OCI-M1 (cell line): ENCODE data around the gene HYAL3.
A peak's percentile ranks its signal among the peaks of the same experiment; 100 is the strongest.
"Not testable (repeated sequence)": the region's sequence is repeated elsewhere in the genome, so short reads cannot be mapped to it uniquely, and the experiment has no call there.

Experiments used
- DNase-seq: peaks from one replicate; lab custom pipeline; 2025; lab: John Stamatoyannopoulos, UW

HYAL3 gene

DNA sequence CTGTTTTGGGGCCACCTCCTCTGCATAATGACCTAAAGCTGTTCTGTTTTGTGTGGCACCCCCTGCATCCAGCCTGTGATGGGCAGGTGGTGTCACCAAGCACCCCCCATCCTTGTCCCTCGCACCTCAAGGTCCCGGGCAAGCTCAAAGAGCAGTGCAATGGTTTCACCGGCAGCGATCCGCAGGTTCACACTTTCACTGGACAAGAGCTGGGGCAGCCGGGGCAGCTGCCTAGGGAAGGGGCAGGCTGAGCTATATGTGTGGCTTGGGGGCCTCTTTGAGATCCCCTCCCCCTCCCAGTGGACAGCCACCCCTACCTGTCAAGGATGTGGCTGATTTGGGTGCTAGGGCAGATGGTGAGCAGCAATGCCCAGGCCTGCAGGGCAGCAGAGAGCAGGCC lies 10.1 kb downstream of the HYAL3 start:
- DNase-seq = no peak

DNA sequence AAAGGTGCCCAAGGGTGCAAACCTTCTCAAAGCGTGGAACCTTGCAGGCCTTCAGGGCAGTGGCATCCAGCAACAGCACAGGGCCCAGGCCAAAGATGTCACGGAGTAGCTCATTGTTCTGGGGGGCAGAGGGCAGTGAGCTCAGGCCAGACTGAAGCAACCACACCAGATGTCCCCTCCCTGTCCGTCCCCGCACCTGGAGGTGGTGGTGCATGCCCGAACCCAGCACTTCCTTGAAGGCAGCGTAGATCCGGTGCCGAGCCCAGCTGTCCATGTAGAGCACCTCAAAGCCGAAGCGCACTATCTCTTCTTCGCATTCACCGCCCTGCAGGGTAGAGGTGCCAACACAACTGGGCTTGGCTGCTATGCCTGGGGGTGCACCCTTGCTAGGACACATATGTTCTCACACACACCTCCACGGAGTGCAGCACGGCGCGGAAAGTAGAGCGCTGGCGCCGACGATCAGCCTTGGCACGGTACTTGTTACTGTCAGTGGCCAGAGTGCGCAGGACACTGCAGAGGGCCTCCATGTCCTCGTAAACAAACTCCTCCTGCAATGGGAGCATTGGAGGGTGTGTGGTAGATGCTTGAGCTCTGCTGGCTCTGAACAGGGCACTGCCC lies 10.7 kb downstream of the HYAL3 start:
- DNase-seq = no peak

DNA sequence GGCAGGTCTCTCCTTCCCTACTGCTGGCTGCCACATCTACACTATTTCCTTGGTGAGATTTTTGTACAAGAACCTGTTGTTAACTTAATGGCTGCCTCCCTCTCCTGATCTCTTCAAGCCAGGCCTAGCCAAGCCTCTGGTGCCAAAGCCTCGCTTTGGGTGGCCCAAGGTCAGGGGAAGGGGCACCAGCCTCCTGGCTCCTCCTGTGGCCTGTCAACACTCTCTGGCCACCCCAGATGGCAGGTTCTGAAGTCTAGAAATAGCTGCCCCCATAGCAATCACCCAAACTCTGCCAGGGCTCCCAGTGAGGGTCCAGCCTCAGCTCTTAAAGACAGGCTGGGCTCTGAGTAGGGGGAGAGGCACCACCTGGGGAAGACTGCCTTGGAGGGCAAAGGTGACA lies 11.9 kb downstream of the HYAL3 start:
- DNase-seq = no peak

DNA sequence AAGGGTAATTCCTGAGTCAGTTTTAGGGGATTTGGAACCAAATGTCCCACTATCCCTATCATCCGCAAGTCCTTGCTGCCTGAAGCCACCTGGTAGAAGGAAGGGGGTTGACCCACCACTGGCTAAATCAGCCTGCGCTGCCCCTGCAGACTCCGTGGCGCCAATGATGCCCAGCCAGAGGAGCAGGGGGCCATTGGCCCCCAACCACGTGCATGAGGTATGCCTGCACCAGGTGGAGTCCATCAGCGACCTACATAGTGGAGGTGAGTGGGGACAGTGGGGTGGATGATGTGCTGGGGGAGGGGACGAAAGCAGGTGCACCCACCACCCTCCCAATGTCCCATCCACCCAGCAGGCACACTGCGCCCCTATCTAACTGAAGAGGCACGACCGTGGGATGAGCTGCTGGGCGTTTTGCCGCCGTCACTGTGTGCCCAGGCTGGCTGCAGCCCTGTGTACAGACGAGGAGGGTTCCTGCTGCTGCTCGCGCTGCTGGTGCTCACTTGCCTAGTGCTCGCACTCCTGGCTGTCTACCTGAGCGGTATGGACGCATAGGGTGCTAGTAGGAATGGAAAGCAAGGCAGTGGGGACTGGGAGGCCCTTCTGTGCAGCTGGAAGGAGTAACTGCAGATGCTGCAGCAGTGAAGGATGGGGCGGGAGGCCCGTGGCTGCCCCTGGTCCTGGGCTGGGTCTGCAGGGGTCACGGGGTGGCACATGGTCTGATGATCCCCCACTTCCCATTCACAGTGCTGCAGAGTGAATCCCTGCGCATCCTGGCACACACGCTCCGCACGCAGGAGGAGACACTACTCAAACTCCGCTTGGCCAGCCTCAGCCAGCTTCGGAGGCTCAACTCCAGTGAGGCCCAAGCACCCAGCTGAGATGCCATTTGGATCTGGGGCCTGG lies 12.6 kb downstream of the HYAL3 start:
- DNase-seq = no peak

DNA sequence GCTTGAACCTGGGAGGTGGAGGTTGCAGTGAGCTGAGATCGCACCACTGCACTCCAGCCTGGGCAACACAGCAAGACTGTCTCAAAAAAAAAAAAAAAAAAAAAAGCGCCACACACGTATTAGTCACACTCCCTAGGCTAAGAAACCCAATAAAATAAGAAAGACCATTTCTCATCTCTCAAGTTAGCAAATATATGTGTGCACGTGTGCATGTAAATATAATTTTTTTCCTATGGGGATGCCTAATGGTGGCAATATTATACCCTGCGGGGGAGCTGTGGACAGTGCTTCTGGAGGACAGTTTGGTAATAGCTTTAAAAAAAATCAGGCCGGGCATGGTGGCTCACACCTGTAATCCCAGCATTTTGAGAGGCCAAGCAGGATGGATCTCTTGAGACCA lies 15.1 kb downstream of the HYAL3 start:
- DNase-seq = not testable (repeated sequence)

DNA sequence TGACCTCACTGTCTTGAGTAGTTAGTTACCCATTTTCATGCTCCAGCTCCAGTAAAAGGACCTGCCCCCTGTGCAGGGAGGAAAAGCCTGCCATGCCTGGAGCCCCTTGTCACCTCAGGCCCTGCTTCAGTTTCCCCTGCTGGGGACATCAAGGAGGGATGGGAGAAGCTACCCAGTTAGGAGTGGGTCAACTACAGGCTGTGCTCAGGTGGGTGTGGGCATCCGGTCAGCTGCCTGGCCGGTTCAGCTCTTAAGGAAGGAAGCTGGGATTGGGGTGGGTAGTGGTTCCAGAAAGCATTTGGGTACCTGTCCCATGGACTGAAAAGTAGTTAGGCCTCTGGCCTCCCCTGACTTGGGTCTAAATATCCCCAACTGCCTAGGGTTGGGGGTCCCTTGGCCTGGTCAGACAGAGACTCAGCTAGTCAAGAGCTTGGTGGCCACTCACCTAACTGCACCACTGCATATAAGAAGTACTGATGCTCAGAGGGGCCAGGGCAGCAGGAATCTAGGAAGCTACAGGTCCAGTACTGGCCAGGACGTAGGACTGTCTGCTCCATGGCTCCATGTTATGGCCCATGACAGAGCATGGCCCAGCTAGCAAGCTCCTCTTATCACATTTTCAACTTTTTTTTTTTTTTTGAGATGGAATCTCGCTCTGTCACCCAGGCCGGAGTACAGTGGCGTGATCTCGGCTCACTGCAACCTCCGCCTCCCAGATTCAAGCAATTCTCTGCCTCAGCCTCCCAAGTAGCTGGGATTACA lies 19.8 kb downstream of the HYAL3 start:
- DNase-seq = no peak

DNA sequence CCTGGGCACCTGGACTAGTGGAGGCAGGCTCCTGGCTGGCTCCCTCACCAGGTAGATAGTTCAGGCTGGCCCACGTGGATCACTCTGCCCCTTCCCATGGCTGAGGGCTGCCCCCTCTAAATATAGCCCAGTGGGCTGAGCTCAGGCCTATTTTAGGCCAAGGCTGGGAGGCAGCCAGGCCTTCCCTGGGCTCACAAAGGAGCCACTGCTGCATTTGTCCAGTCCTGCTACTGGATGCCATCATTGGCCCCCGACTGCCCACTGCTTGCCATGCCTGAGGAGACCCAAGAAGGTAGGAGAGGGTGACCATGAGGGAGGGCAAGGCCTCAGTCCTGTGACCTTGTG lies 20.4 kb downstream of the HYAL3 start, which contains the start of gene LSMEM2:
Gene LSMEM2, plus strand, starts transcription at position 208 of the 345 bp plus-strand sequence. Its CDS starts 27 bp downstream, at position 235.
- DNase-seq = no peak

DNA sequence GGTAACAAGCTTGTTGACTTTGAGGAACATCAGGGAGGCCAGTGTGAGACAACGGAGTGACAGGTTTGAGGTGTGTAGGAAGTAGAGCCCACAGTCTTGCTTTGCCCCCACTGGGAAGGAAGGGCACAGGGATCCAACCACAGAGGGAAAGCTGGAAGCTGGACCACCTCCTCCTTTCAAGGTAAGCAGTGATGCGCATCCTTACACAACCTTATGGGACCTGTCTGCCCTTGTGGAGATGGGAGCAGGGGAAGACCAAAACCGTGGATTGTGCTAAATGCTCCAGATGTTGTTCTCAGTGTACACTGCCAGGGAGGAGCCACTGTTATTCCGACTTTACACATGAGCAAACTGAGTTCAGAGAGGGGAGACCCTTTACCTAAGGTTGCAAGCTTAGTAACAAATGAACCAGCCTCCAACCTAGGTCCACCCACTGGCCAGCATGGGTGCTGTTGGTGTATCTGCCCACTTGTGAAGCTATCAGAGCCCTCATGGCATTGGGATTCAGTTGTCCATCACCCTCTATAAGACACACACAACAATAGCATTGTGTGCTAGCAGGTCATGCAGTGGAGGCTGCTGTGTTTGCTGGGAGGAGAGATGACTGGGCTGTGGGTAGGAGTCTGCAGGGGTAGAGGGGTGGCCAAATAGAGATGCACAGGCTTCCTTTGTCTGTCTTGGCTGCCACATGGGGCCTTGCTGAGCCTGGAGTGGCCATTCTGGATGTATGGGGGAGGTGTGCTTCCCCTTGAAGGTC lies 20.9 kb downstream of the HYAL3 start:
- no peak for DNase-seq

DNA sequence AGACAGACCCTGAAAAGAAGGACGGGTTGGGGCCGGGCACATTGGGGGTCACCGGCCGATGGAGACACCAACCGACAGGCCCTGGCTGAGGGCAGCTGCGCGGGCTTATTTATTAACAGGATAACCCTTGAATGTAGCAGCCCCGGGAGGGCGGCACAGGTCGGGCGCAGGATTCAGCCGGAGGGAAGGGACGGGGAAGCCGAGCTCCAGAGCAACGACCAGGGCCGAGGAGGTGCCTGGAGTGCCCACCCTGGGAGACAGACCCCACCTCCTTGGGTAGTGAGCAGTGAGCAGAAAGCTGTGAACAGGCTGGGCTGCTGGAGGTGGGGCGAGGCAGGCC lies 22.5 kb downstream of the HYAL3 start:
- no peak for DNase-seq

DNA sequence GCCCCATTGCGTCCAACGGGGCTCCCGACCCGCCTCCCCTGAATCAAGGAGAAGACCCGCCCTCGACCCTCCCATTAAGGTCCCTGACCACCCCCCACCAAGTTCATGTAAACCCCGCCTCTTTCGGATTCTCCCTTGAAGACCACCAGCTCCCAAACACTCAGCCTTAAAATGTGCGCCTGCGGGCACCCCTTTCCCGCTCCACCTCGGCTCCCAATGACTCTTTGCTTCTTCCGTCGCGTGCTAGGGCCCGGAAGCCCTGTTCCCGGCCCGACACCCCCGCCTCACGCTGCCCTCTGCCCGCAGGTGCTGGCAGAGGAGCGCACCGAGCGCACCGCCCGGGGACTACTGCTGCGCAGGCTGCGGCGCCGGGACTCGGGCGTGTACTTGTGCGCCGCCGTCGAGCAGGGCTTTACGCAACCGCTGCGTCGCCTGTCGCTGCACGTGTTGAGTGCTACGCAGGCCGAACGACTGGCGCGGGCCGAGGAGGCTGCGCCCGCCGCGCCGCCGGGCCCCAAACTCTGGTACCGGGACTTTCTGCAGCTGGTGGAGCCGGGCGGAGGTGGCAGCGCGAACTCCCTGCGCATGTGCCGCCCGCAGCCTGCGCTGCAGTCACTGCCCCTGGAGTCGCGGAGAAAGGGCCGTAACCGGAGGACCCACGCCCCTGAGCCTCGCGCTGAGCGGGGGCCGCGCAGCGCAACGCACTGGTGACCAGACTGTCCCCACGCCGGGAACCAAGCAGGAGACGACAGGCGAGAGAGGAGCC lies 23.0 kb downstream of the HYAL3 start:
- no peak for DNase-seq

DNA sequence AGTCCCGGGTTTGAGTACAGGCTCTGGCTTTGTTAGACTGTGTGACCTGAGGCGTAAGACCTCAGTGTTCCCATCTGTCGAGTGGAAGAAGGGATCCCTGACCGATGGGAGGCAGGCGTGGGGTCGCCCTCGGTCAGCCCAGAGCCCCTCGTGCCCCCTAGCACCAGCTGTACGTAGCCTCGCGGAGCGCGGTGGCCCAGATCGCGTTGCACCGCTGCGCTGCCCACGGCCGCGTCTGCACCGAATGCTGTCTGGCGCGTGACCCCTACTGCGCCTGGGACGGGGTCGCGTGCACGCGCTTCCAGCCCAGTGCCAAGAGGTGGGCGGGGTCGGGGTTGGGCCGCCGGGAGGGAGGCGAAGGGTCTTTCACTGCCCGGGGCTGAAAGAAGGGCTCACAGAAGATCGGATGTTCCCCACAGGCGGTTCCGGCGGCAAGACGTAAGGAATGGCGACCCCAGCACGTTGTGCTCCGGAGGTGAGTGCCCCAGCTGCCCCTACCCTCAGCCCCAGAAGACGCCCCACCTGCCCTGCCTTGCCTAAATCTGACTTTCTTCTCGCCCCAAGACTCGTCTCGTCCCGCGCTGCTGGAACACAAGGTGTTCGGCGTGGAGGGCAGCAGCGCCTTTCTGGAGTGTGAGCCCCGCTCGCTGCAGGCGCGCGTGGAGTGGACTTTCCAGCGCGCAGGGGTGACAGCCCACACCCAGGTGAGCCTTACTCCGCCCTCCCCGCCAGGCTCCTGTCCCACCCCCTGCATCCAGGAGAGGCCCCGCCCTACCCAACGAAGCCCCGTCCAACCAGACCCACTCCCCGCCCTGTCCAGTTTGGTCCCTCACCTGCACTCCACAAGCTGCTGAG lies 23.8 kb downstream of the HYAL3 start:
- DNase-seq = no peak

DNA sequence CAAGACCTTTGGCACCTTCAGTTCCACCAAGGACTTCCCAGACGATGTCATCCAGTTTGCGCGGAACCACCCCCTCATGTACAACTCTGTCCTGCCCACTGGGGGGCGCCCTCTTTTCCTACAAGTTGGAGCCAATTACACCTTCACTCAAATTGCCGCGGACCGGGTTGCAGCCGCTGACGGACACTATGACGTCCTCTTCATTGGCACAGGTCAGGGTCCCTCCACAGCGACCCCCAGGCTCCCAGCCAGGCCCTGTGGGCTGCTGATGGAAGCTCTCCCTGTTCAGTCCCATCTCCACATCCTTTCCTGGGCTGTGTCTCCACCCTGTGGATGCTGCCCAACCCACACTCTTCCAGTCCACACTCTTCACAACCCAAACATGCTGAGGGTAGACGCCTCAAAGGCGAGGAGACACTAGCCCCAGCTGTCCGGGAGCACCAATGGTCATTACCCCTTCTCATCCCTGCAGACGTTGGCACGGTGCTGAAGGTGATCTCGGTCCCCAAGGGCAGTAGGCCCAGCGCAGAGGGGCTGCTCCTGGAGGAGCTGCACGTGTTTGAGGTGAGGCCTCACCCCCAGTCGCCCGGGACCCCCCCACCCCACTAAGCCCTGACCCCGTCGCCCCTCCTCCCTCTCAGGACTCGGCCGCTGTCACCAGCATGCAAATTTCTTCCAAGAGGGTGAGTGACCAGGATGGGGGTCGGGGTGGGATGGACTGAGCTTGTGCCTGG lies 24.7 kb downstream of the HYAL3 start:
- peak; percentile 70 for DNase-seq

DNA sequence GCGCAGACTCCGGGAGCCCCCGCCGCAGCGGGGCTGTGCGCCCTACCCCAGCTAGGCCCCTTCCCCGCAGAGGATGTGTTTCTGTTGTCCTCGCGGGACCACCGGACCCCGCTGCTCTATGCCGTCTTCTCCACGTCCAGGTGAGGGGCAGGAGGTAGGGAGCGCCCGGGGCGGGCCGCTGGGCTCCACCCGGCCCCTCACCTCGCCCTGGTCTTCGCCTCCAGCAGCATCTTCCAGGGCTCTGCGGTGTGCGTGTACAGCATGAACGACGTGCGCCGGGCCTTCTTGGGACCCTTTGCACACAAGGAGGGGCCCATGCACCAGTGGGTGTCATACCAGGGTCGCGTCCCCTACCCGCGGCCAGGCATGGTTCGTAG lies 25.5 kb downstream of the HYAL3 start:
- no peak for DNase-seq

DNA sequence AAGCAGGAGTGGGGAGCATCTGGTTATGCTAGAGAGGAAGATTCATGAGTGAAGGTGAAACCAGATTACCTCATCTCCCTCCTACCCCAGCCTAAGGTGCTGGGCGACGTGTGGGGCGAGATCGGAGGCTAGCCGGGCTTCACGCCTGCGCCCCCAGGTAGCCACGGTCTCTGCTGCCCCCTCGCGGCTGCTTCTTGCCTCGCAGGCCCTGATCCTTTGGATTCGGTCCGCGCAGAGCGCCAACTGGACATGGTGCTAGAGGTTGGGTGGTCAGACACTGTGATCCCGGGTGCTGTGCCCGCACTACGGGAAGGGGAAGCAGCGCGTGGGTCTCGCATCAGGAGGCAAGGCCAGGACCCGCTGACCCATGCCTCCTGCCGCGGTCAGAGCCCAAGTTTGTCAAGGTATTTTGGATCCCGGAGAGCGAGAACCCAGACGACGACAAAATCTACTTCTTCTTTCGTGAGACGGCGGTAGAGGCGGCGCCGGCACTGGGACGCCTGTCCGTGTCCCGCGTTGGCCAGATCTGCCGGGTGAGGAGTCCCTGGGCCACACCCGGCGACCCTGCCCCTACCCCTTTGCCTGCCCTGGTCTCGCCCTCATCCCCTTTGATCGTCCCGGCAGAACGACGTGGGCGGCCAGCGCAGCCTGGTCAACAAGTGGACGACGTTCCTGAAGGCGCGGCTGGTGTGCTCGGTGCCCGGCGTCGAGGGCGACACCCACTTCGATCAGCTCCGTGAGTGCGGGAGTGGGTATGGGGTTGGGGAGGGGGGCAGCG lies 26.1 kb downstream of the HYAL3 start:
- DNase-seq = peak; percentile 89

DNA sequence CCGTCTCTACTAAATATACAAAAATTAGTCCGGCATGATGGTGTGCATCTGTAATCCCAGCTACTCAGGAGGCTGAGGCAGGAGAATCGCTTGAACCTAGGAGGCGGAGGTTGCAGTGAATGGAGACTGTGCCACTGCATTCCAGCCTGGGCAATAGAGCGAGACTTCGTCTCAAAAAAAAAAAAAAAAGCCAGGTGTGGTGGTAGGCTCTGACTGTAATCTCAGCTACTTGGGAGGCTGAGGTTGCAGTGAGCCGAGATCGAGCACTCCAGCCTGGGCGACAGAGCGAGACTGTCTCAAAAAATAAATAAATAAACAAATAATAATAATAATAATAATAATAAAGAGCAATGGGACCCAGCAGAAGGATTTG lies 26.7 kb downstream of the HYAL3 start:
- DNase-seq = not testable (repeated sequence)

DNA sequence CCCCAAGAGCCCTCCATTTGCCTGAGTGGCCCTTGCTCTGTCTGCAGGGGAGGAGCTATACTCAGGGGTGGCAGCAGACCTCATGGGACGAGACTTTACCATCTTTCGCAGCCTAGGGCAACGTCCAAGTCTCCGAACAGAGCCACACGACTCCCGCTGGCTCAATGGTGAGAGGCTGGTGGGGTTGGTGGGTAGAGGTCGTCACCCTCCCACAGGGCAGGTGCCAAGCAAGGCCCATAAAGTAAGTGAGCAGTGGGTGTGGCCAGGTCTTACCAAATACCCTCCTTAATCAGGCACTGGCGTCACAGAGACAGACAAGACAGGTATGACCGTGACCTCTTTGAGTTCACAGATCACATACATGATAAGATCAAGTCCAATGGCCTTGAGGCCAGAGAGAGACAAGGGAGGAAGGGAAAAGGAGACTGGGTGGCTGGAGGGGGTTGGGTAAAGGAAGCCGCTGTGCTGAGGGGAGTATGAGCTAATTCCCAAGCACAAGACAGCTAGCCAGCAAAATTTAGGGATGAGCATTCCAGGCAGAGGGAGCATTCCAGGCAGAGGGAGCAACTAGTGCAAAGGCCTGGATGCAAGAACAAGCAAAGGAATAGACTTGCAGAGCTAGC lies 27.8 kb downstream of the HYAL3 start:
- no peak for DNase-seq

DNA sequence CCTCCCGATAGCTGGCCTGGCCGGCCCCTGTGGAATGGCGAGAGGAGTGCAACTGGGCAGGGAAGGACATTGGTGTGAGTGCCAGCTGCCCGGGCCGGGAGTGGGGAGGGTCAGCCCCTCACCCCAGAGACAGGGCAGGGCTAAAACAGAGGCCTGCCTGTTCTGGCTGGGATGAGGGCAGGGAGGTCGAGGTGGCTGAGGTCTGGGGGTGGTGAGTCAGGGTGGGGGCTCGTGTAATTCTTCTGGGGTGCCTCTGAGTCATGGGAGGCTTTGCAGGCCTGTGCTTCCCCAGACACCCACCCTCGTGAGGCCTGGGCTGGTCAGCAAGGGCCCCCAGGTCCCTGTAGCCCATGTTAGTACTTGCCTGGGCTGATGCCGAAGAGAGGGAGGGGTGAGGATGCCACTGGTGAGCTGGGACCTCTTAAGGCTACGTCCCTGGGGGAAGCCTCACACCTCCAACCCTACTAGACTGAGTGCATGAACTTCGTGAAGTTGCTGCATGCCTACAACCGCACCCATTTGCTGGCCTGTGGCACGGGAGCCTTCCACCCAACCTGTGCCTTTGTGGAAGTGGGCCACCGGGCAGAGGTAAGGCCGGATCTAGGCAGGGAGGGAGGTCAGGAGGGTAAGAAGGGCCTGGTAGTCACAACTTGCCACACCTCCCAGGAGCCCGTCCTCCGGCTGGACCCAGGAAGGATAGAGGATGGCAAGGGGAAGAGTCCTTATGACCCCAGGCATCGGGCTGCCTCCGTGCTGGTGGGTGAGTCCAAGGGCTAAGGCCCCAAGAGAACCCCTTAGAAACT lies 28.6 kb downstream of the HYAL3 start:
- no peak for DNase-seq

DNA sequence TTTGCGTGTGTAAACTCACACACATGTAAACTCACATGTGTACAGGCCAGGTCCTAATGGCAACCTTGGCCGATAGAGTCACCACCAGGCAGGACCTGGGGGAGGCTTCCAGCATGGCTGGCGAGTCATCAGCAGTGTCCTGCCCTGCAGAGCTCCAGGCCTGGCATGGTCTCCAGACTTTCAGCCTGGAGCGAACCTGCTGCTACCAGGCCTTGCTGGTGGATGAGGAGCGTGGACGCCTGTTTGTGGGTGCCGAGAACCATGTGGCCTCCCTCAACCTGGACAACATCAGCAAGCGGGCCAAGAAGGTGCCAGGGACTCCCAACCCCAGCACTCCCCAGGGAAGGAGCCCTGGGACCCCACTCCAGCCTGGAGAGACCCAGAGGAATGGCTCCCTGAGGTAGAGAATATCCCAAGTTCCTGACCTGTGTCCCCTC lies 29.2 kb downstream of the HYAL3 start:
- DNase-seq = no peak
